IMR-90 (cell line): ENCODE measurements around the gene EXOSC9. TPM values are rescaled to one million over a fixed set of nuclear protein-coding genes. Genes with fewer than 3 reads are reported as not detected.

Source experiments
- ATAC-seq: fragments of 200-7000 bp; cut with Tn5 transposase; 2 replicates; pipeline ENCODE4 v1.9.1; 2020; ENCODE audit warnings: low read depth, mild to moderate bottlenecking, moderate library complexity
- BruUV-seq: library from RNA; stranded (reverse); fragments of 400-500 nt; replicated peaks from 2 replicates; lab custom pipeline; 2021; lab: Mats Ljungman, UMichigan
- CTCF ChIA-PET: fragments of 300-600 bp; formaldehyde crosslinking; extraction: SDS; loops from one replicate; lab custom pipeline; 2021; ENCODE audit warnings: antibody characterized with exemption; lab: Yijun Ruan, JAX
- POLR2A ChIA-PET: fragments of 300-600 bp; sonication (Branson Sonifier 250); formaldehyde crosslinking; loops from one replicate; lab custom pipeline; 2022; ENCODE audit warnings: antibody characterized with exemption; ENCODE audit not compliant: unreplicated experiment; lab: Charles Lee
- DNase-seq: peaks from one replicate; pipeline ENCODE4 v3.0.0; 2013
- H2AFZ ChIP-seq: replicated peaks from 2 replicates; pipeline ENCODE3; 2013; ENCODE audit warnings: low read length, mild to moderate bottlenecking; ENCODE audit not compliant: poor library complexity
- H2AK5ac ChIP-seq: 2 replicates; pipeline ENCODE4 v1.6.1; 2013; ENCODE audit warnings: low read depth, low read length, inconsistent platforms
- H2AK9ac ChIP-seq: replicated peaks from 2 replicates; pipeline ENCODE3; 2013; ENCODE audit warnings: mild to moderate bottlenecking, low read depth, low read length, moderate library complexity; ENCODE audit not compliant: poor library complexity
- H2BK120ac ChIP-seq: 2 replicates; pipeline ENCODE4 v1.6.1; 2013; ENCODE audit warnings: low read depth, low read length, inconsistent platforms
- H2BK15ac ChIP-seq: 3 replicates; pipeline ENCODE4 v1.6.1; 2013; ENCODE audit warnings: low read depth, low read length, inconsistent platforms
- H2BK20ac ChIP-seq: 2 replicates; pipeline ENCODE4 v1.6.1; 2013; ENCODE audit warnings: low read depth, mild to moderate bottlenecking, inconsistent platforms, low read length, moderate library complexity
- H2BK5ac ChIP-seq: 2 replicates; pipeline ENCODE4 v1.6.1; 2013; ENCODE audit warnings: mild to moderate bottlenecking, low read depth, low read length, inconsistent platforms; ENCODE audit not compliant: poor library complexity, severe bottlenecking
- H3K14ac ChIP-seq: replicated peaks from 2 replicates; pipeline ENCODE4 v1.6.1; 2013; ENCODE audit warnings: low read depth, low read length, inconsistent platforms
- H3K18ac ChIP-seq: 2 replicates; pipeline ENCODE4 v1.6.1; 2013; ENCODE audit warnings: low read depth, low read length, control low read depth
- H3K23ac ChIP-seq: 2 replicates; pipeline ENCODE4 v1.6.1; 2013; ENCODE audit warnings: low read depth, low read length, inconsistent platforms
- H3K27ac ChIP-seq: 2 replicates; pipeline ENCODE4 v1.5.1; 2013; ENCODE audit warnings: mild to moderate bottlenecking, control low read depth, low read length; ENCODE audit not compliant: insufficient read depth
- H3K27me3 ChIP-seq: 2 replicates; pipeline ENCODE4 v1.6.1; 2013; ENCODE audit warnings: low read length; ENCODE audit not compliant: control insufficient read depth, insufficient read depth
- H3K36me3 ChIP-seq: 2 replicates; pipeline ENCODE4 v1.6.1; 2013; ENCODE audit warnings: low read length, mixed read lengths; ENCODE audit not compliant: control insufficient read depth, insufficient read depth
- H3K4ac ChIP-seq: 2 replicates; pipeline ENCODE4 v1.6.1; 2013; ENCODE audit warnings: low read depth, low read length, inconsistent platforms
- H3K4me1 ChIP-seq: 2 replicates; pipeline ENCODE4 v1.6.1; 2013; ENCODE audit warnings: low read length, mixed read lengths; ENCODE audit not compliant: control insufficient read depth, insufficient read depth
- H3K4me2 ChIP-seq: 2 replicates; pipeline ENCODE4 v1.6.1; 2013; ENCODE audit warnings: low read depth, mild to moderate bottlenecking, control low read depth, low read length, moderate library complexity
- H3K4me3 ChIP-seq: 2 replicates; pipeline ENCODE4 v1.5.1; 2013; ENCODE audit warnings: low read depth, mild to moderate bottlenecking, control low read depth, low read length, moderate library complexity; ENCODE audit not compliant: insufficient read depth
- H3K56ac ChIP-seq: 2 replicates; pipeline ENCODE4 v1.6.1; 2013; ENCODE audit warnings: low read length, inconsistent platforms; ENCODE audit not compliant: insufficient read depth; ENCODE audit errors: extremely low read depth
- H3K79me1 ChIP-seq, 2 experiments: 2 replicates each; pipeline ENCODE4 v1.6.1; 2013; ENCODE audit warnings: low read length in 2 of 2, inconsistent platforms in 1 of 2, low read depth in 1 of 2
- H3K9ac ChIP-seq: 2 replicates; pipeline ENCODE4 v1.6.1; 2013; ENCODE audit warnings: low read depth, low read length, control low read depth
- H3K9me1 ChIP-seq: 2 replicates; pipeline ENCODE4 v1.6.1; 2013; ENCODE audit warnings: low read length, inconsistent platforms; ENCODE audit not compliant: insufficient read depth
- H3K9me3 ChIP-seq: 2 replicates; pipeline ENCODE4 v1.6.1; 2013; ENCODE audit warnings: low read length; ENCODE audit not compliant: control insufficient read depth, insufficient read depth
- H4K20me1 ChIP-seq: 2 replicates; pipeline ENCODE4 v1.6.1; 2013; ENCODE audit warnings: low read length, inconsistent platforms; ENCODE audit not compliant: insufficient read depth
- H4K5ac ChIP-seq: 2 replicates; pipeline ENCODE4 v1.6.1; 2013; ENCODE audit warnings: mild to moderate bottlenecking, low read depth, low read length, control low read depth
- H4K8ac ChIP-seq, 2 experiments: 2 replicates each; pipeline ENCODE4 v1.6.1; 2013; ENCODE audit warnings: low read depth in 2 of 2, low read length in 2 of 2, control low read depth in 1 of 2, inconsistent platforms in 1 of 2
- H4K91ac ChIP-seq: 2 replicates; pipeline ENCODE4 v1.6.1; 2013; ENCODE audit warnings: low read depth, low read length, inconsistent platforms; ENCODE audit not compliant: insufficient read depth
- WGBS, 2 experiments: methylation state at CpG; one replicate each; pipeline versions ENCODE4 v1.1.5 to v1.1.7; 2013; ENCODE audit warnings: missing lambda C conversion rate in 2 of 2; ENCODE audit not compliant: insufficient read length in 1 of 2; ENCODE audit errors: extremely low coverage in 2 of 2; 5-methylcytosine and 5-hydroxymethylcytosine counted together
- dilution Hi-C: fragments of 300-500 bp; cut with HindIII; formaldehyde crosslinking; loops from one replicate; pipeline ENCODE4 v1.14.3; 2018; ENCODE audit warnings: low sequenced_read_pairs; ENCODE audit not compliant: unreplicated experiment
- in situ Hi-C: fragments of 300-500 bp; cut with MboI; formaldehyde crosslinking; loops from 3 replicates; pipeline ENCODE4 v1.14.3; 2019; ENCODE audit warnings: low sequenced_read_pairs, inconsistent platforms, mixed read lengths
- intact Hi-C: fragments of 100-400 bp; cut with micrococcal nuclease; formaldehyde crosslinking; loops from 2 replicates; pipeline ENCODE4 v1.10.0; 2022
- polyA plus RNA-seq, 3 experiments: library from polyadenylated mRNA; depleted of rRNA; stranded (reverse); fragments of >200 nt; gene quantifications; 2 replicates each; pipeline ENCODE4 v1.2.3, GENCODE V29; 2012; ENCODE audit warnings: low replicate concordance in 1 of 3
- total RNA-seq: library from RNA; depleted of rRNA; stranded (reverse); fragments of >200 nt; gene quantifications from 2 replicates; pipeline ENCODE4 v1.2.3, GENCODE V29; 2012
- TF ChIP-seq, protein P1 (sequence below): conservative IDR thresholded peaks from 2 replicates; pipeline ENCODE4 v1.5.1; 2012; ENCODE audit warnings: mild to moderate bottlenecking, low read depth, low read length, improper control_type of control experiment

The EXOSC9 gene
- total and polyA plus RNA-seq, 2 of the 4 experiments (the other 2 are of a cell fraction), result 34.7 to 47.5 TPM

DNA sequence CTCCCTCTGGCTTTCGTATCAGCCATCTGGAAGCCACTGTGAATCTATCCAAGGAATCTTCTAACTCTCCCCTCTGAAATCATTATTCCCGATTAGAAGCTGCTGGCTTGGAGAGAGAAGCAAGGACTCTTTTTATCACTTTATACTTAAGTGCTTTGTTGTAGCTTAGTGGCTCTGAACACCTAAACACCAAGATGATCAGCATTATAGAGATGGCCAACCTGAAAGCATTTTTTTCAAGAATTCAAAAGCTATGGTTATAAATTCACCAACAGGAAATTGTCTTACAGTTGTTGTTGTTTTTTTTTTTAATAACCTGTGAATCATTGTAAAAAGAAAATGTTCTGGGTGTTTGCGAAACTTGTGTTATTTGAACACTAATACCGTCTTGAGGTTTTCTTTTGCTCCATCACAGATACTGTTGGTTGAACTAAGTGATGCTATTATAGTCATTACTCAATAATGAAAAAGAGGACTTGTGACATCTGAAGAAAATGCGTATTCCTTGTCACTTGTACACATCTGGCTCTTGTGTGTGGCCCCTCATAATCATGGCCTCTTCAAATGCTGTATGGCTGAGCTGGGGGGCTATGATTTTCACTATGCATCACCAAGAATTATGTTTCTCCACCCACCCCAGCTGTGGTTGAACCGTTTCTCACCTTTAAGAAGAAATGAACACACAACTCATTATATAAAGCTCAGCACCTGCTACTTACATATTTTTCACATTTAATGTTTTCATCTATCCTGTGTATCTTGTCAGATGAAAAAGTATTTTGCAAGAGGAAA, 24.3 kb upstream of the EXOSC9 start:
- H4K8ac ChIP-seq, result 0 out of 4 replicates have a peak overlapping the region, but pooled peaks of 1 of the 2 experiments have one; percentile 17
- no peak overlapping the region for H3K9ac ChIP-seq
- intact Hi-C loops (no loop called here), dilution Hi-C loops (no loop called here), in situ Hi-C loops (no loop called here)
- ATAC-seq (no peak), DNase-seq (no peak)
- no peaks in the 10 kb centered on the region for H3K9me3 ChIP-seq
- no CpG with 5 or more reads among the region's 6 CpGs for WGBS, 2 experiments
- peak overlapping the region; percentile 89; the same call in 1 of the 2 replicates for H2BK120ac ChIP-seq
- no peaks in the 10 kb centered on the region for H3K27me3 ChIP-seq
- no peak overlapping the region for H3K56ac ChIP-seq
- no peak overlapping the region for H2AK9ac ChIP-seq
- no peak overlapping the region for H3K27ac ChIP-seq
- no peak overlapping the region for H3K14ac ChIP-seq
- no peaks in the 10 kb centered on the region for H3K79me1 ChIP-seq
- no peak overlapping the region; the same call in 1 of the 2 replicates for H4K91ac ChIP-seq
- H3K4me3 ChIP-seq, result no peak overlapping the region
- no TSS peak for BruUV-seq
- H2BK15ac ChIP-seq, result no peak overlapping the region; the same call in 2 of the 3 replicates
- peak overlapping the region; percentile 50; the same call in 1 of the 2 replicates for H4K5ac ChIP-seq
- H2AK5ac ChIP-seq, result peak overlapping the region; percentile 31; the same call in 1 of the 2 replicates
- TF ChIP-seq, protein P1, sequence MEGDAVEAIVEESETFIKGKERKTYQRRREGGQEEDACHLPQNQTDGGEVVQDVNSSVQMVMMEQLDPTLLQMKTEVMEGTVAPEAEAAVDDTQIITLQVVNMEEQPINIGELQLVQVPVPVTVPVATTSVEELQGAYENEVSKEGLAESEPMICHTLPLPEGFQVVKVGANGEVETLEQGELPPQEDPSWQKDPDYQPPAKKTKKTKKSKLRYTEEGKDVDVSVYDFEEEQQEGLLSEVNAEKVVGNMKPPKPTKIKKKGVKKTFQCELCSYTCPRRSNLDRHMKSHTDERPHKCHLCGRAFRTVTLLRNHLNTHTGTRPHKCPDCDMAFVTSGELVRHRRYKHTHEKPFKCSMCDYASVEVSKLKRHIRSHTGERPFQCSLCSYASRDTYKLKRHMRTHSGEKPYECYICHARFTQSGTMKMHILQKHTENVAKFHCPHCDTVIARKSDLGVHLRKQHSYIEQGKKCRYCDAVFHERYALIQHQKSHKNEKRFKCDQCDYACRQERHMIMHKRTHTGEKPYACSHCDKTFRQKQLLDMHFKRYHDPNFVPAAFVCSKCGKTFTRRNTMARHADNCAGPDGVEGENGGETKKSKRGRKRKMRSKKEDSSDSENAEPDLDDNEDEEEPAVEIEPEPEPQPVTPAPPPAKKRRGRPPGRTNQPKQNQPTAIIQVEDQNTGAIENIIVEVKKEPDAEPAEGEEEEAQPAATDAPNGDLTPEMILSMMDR, result no peak
- H3K4ac ChIP-seq, result no peak overlapping the region
- peaks cover 11% of the 10 kb centered on the region for H3K4me1 ChIP-seq
- H2BK5ac ChIP-seq, result peak overlapping the region; percentile 60
- POLR2A ChIA-PET, result no interaction called here
- CTCF ChIA-PET, result interaction anchor here (0.6 kb wide), 2 partner anchors 9 to 98 kb away, joined by 3 to 7 read pairs; no protein-coding TSS in a partner anchor
- H4K20me1 ChIP-seq, result no peaks in the 10 kb centered on the region
- no peak overlapping the region for H3K18ac ChIP-seq
- no peak overlapping the region for H2AFZ ChIP-seq
- no peak overlapping the region for H3K23ac ChIP-seq
- peaks cover 3% of the 10 kb centered on the region for H3K9me1 ChIP-seq
- H3K4me2 ChIP-seq, result no peak overlapping the region
- no peaks in the 10 kb centered on the region for H3K36me3 ChIP-seq
- H2BK20ac ChIP-seq, result peak overlapping the region; percentile 88
